HepG2 (cell line): ENCODE results near the gene SLC9A5. TPM values are rescaled to one million over a fixed set of nuclear protein-coding genes. Genes with fewer than 3 reads are reported as not detected.

Source experiments
- ATM ChIP-seq: fragments of 450-650 bp; IDR thresholded peaks from 2 replicates; pipeline ENCODE4 v1.7.1; 2017; ENCODE audit warnings: mild to moderate bottlenecking, borderline replicate concordance
- BRCA1 ChIP-seq: sonication (generic); formaldehyde crosslinking; IDR thresholded peaks from 2 replicates; pipeline ENCODE4 v1.4.0; 2020; ENCODE audit warnings: missing genetic modification reagents
- HMGA1 ChIP-seq: sonication (generic); formaldehyde crosslinking; conservative IDR thresholded peaks from 2 replicates; pipeline ENCODE4 v1.4.0; 2020; ENCODE audit warnings: missing genetic modification reagents
- MTF2 ChIP-seq: sonication (generic); formaldehyde crosslinking; IDR thresholded peaks from 2 replicates; pipeline ENCODE4 v1.5.0; 2020; ENCODE audit warnings: missing genetic modification reagents, borderline replicate concordance
- NAIF1 ChIP-seq: sonication (generic); formaldehyde crosslinking; IDR thresholded peaks from 2 replicates; pipeline ENCODE4 v1.5.0; 2020; ENCODE audit warnings: mild to moderate bottlenecking, missing genetic modification reagents, borderline replicate concordance
- POLR2G ChIP-seq: fragments of 200-400 bp; formaldehyde crosslinking; IDR thresholded peaks from 2 replicates; pipeline ENCODE4 v1.6.1; 2018; ENCODE audit warnings: mild to moderate bottlenecking, low read depth, low read length, moderate library complexity
- TARDBP ChIP-seq: sonication (generic); formaldehyde crosslinking; IDR thresholded peaks from 2 replicates; pipeline ENCODE4 v1.8.0; 2022; ENCODE audit warnings: mild to moderate bottlenecking, missing genetic modification reagents
- ZNF331 ChIP-seq: sonication (generic); formaldehyde crosslinking; IDR thresholded peaks from 2 replicates; pipeline ENCODE4 v1.4.0; 2020; ENCODE audit warnings: missing genetic modification reagents
- ZNF839 ChIP-seq: sonication (generic); formaldehyde crosslinking; IDR thresholded peaks from 2 replicates; pipeline ENCODE4 v1.4.0; 2020; ENCODE audit warnings: missing genetic modification reagents, mild to moderate bottlenecking, borderline replicate concordance
- polyA plus RNA-seq, 8 experiments: library from polyadenylated mRNA; depleted of rRNA in 3 of 8; stranded (reverse) in 7 of 8; unstranded in 1 of 8; fragments of >200 nt; fragmentation: Illumina TruSeq in 4 of 8; extraction: Trizol in 4 of 8; gene quantifications; 2 replicates each; pipeline versions ENCODE4 v1.2.1 to v1.2.3, GENCODE V29; 2011 to 2016; ENCODE audit warnings: low read depth in 4 of 8, missing spikeins in 1 of 8, mixed read lengths in 1 of 8; ENCODE audit not compliant: insufficient read depth in 1 of 8
- total RNA-seq, 5 experiments: library from RNA; depleted of rRNA; stranded (reverse); fragments of >200 nt; fragmentation: Illumina TruSeq; extraction: Trizol; gene quantifications; 2 replicates each; pipeline ENCODE4 v1.2.3, GENCODE V29; 2016; ENCODE audit warnings: low read depth in 1 of 5
- TF ChIP-seq, protein P1 (sequence below): sonication (generic); formaldehyde crosslinking; IDR thresholded peaks from 2 replicates; pipeline ENCODE4 v1.5.1; 2020; ENCODE audit warnings: mild to moderate bottlenecking, missing genetic modification reagents, borderline replicate concordance
- TF ChIP-seq, protein P2 (sequence below): sonication (generic); formaldehyde crosslinking; IDR thresholded peaks from 2 replicates; pipeline ENCODE4 v1.9.0; 2021; ENCODE audit warnings: missing genetic modification reagents, borderline replicate concordance
- TF ChIP-seq, protein P3 (sequence below): sonication (generic); formaldehyde crosslinking; IDR thresholded peaks from 2 replicates; pipeline ENCODE4 v1.9.0; 2021; ENCODE audit warnings: missing genetic modification reagents, borderline replicate concordance

Gene SLC9A5
- total and polyA plus RNA-seq, 2 of the 13 experiments (the other 11 are each of a cell fraction or from before 2014, with no cell fraction given), result 0.58 to 1.4 TPM

DNA sequence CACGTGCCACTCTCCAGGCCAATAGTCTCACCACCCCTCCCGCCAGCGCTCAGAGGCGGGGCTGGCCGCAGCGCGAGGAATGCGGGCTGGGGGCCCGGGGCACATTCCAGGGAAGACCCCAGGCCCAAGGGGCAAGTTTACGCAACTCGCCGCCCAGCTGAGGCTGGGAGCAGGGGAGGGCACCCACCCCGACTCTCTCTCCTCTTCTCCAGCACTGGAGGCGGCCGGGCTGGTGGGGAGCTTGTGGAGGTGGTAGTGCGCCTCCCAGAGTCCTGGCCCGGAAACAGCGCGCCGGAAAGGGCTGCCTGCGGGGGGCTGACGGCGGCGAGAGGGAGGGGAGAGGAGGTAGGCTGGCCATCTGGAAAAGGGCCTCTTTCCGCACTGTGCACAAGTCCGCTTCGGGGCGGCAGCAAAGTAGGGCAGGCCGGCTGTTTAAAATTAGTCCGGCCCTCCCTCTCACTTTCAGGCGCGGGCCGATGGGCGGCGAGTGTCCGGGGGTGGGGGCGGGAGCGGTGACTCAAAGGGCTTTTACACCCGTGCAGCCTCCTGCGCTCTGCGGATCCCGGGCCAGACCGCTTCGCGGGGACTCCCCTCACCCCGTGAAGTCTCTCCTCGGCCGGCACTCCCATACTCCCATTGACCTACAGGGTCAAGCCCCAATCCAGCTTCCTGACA is 2.6 kb upstream of the SLC9A5 start (continued):
- TF ChIP-seq MTF2 (CRISPR knock-in tag) (peak; percentile 79; the same call in 1 of the 2 replicates), ZNF839 (peak; percentile 92; the same call in 1 of the 2 replicates), TARDBP (CRISPR knock-in tag) (peak; percentile 99), HMGA1 (CRISPR knock-in tag) (no peak), ZNF331 (CRISPR knock-in tag) (peak; percentile 93), ATM (no peak), NAIF1 (CRISPR knock-in tag) (peak; percentile 91; the same call in 1 of the 2 replicates), BRCA1 (CRISPR knock-in tag) (0 out of 2 replicates have a peak, but pooled peaks have one; percentile 60), POLR2G (peak; percentile 86)
- TF ChIP-seq, protein P1, sequence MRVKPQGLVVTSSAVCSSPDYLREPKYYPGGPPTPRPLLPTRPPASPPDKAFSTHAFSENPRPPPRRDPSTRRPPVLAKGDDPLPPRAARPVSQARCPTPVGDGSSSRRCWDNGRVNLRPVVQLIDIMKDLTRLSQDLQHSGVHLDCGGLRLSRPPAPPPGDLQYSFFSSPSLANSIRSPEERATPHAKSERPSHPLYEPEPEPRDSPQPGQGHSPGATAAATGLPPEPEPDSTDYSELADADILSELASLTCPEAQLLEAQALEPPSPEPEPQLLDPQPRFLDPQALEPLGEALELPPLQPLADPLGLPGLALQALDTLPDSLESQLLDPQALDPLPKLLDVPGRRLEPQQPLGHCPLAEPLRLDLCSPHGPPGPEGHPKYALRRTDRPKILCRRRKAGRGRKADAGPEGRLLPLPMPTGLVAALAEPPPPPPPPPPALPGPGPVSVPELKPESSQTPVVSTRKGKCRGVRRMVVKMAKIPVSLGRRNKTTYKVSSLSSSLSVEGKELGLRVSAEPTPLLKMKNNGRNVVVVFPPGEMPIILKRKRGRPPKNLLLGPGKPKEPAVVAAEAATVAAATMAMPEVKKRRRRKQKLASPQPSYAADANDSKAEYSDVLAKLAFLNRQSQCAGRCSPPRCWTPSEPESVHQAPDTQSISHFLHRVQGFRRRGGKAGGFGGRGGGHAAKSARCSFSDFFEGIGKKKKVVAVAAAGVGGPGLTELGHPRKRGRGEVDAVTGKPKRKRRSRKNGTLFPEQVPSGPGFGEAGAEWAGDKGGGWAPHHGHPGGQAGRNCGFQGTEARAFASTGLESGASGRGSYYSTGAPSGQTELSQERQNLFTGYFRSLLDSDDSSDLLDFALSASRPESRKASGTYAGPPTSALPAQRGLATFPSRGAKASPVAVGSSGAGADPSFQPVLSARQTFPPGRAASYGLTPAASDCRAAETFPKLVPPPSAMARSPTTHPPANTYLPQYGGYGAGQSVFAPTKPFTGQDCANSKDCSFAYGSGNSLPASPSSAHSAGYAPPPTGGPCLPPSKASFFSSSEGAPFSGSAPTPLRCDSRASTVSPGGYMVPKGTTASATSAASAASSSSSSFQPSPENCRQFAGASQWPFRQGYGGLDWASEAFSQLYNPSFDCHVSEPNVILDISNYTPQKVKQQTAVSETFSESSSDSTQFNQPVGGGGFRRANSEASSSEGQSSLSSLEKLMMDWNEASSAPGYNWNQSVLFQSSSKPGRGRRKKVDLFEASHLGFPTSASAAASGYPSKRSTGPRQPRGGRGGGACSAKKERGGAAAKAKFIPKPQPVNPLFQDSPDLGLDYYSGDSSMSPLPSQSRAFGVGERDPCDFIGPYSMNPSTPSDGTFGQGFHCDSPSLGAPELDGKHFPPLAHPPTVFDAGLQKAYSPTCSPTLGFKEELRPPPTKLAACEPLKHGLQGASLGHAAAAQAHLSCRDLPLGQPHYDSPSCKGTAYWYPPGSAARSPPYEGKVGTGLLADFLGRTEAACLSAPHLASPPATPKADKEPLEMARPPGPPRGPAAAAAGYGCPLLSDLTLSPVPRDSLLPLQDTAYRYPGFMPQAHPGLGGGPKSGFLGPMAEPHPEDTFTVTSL (CRISPR knock-in tag), result peak; percentile 72
- TF ChIP-seq, protein P2, sequence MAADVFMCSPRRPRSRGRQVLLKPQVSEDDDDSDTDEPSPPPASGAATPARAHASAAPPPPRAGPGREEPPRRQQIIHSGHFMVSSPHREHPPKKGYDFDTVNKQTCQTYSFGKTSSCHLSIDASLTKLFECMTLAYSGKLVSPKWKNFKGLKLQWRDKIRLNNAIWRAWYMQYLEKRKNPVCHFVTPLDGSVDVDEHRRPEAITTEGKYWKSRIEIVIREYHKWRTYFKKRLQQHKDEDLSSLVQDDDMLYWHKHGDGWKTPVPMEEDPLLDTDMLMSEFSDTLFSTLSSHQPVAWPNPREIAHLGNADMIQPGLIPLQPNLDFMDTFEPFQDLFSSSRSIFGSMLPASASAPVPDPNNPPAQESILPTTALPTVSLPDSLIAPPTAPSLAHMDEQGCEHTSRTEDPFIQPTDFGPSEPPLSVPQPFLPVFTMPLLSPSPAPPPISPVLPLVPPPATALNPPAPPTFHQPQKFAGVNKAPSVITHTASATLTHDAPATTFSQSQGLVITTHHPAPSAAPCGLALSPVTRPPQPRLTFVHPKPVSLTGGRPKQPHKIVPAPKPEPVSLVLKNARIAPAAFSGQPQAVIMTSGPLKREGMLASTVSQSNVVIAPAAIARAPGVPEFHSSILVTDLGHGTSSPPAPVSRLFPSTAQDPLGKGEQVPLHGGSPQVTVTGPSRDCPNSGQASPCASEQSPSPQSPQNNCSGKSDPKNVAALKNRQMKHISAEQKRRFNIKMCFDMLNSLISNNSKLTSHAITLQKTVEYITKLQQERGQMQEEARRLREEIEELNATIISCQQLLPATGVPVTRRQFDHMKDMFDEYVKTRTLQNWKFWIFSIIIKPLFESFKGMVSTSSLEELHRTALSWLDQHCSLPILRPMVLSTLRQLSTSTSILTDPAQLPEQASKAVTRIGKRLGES (CRISPR knock-in tag), result 0 out of 2 replicates have a peak, but pooled peaks have one; percentile 42
- TF ChIP-seq, protein P3, sequence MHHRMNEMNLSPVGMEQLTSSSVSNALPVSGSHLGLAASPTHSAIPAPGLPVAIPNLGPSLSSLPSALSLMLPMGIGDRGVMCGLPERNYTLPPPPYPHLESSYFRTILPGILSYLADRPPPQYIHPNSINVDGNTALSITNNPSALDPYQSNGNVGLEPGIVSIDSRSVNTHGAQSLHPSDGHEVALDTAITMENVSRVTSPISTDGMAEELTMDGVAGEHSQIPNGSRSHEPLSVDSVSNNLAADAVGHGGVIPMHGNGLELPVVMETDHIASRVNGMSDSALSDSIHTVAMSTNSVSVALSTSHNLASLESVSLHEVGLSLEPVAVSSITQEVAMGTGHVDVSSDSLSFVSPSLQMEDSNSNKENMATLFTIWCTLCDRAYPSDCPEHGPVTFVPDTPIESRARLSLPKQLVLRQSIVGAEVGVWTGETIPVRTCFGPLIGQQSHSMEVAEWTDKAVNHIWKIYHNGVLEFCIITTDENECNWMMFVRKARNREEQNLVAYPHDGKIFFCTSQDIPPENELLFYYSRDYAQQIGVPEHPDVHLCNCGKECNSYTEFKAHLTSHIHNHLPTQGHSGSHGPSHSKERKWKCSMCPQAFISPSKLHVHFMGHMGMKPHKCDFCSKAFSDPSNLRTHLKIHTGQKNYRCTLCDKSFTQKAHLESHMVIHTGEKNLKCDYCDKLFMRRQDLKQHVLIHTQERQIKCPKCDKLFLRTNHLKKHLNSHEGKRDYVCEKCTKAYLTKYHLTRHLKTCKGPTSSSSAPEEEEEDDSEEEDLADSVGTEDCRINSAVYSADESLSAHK, result peak; percentile 85; the same call in 1 of the 2 replicates
